AG04449 (cell line): Measurements from ENCODE around the gene EPB41L4B.

Experiments used
- CTCF ChIA-PET: fragments of 350-600 bp; formaldehyde crosslinking; extraction: SDS; loops from one replicate; lab custom pipeline; 2021; ENCODE audit warnings: antibody characterized with exemption; lab: Yijun Ruan, JAX
- POLR2A ChIA-PET: fragments of 400-600, 350-600 bp; formaldehyde crosslinking; extraction: SDS; loops from one replicate; lab custom pipeline; 2020; ENCODE audit warnings: antibody characterized with exemption, inconsistent platforms; lab: Yijun Ruan, JAX
- DNase-seq: peaks from one replicate; pipeline ENCODE4 v3.0.0-alpha.2; 2010; ENCODE audit warnings: low read depth, low spot score
- H3K4me3 ChIP-seq: 2 replicates; pipeline ENCODE4 v1.5.1; 2011; ENCODE audit warnings: low read depth, mild to moderate bottlenecking, control low read depth, low read length
- TF ChIP-seq, protein P1 (sequence below): IDR thresholded peaks from one replicate; pipeline ENCODE4 v1.5.1; 2011; ENCODE audit warnings: mild to moderate bottlenecking, moderate library complexity, low read length, control low read depth, inconsistent platforms; ENCODE audit not compliant: insufficient read depth; ENCODE audit errors: missing control alignments

The EPB41L4B gene

DNA sequence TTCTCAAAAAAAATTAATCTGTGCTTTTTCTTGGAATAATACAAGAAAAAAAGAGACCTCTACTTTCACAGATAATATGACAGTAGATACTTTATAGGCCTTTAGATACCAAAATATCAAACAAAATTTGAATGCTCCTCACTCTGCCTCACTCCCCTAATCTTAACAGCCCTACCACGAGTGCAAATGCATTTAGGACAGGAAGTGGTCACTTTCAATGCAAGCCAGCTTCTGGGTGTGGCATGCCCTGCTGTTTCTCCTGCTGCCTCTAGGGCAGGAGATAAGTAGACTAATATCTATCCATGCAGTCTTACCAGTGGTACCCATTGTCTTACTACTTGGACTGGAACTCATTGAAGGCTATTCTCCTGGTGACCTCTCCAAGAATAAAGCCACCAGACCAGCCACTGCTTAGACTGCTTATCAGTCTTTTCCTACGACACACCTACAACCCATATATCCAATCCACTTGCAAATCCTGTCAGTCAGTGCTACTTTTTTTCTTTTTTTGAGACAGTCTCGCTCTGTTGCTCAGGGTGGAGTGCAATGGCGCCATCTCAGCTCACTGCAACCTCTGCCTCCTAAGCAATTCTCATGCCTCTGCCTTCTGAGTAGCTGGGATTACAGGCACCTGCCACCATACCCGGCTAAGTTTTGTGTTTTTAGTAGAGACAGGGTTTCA is 176.8 kb downstream of the EPB41L4B start:
- ChIA-PET POLR2A (no interaction called here), CTCF (interaction anchor here (1.6 kb wide), 1 partner anchor 33 kb away, joined by 5 read pairs; no protein-coding TSS in a partner anchor)
- TF ChIP-seq, protein P1, sequence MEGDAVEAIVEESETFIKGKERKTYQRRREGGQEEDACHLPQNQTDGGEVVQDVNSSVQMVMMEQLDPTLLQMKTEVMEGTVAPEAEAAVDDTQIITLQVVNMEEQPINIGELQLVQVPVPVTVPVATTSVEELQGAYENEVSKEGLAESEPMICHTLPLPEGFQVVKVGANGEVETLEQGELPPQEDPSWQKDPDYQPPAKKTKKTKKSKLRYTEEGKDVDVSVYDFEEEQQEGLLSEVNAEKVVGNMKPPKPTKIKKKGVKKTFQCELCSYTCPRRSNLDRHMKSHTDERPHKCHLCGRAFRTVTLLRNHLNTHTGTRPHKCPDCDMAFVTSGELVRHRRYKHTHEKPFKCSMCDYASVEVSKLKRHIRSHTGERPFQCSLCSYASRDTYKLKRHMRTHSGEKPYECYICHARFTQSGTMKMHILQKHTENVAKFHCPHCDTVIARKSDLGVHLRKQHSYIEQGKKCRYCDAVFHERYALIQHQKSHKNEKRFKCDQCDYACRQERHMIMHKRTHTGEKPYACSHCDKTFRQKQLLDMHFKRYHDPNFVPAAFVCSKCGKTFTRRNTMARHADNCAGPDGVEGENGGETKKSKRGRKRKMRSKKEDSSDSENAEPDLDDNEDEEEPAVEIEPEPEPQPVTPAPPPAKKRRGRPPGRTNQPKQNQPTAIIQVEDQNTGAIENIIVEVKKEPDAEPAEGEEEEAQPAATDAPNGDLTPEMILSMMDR, result peak; percentile 14
- no peak overlapping the region for H3K4me3 ChIP-seq
- no peak for DNase-seq

DNA sequence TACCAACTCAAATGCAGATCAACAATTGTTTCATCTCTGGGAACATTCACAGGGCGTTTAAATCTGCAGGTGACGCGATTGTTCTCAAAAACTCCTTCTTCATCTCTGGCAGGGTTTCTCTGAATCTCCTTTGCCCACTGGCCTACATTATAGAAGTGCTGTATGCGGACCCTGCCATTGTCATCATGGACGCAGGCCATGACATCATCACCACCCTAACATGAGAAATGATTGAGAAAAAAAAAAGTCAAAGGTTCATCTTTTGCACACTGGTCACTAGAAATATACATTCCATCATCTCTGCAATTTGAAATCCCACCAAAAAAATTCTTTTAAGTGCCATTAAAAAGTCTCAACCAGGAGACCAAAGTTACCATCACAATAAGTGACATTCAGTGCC is 179.5 kb downstream of the EPB41L4B start:
- CTCF ChIA-PET, result no interaction called here
- POLR2A ChIA-PET, result no interaction called here
- no peak for DNase-seq
- TF ChIP-seq, protein P1, result no peak
- no peak overlapping the region for H3K4me3 ChIP-seq

DNA sequence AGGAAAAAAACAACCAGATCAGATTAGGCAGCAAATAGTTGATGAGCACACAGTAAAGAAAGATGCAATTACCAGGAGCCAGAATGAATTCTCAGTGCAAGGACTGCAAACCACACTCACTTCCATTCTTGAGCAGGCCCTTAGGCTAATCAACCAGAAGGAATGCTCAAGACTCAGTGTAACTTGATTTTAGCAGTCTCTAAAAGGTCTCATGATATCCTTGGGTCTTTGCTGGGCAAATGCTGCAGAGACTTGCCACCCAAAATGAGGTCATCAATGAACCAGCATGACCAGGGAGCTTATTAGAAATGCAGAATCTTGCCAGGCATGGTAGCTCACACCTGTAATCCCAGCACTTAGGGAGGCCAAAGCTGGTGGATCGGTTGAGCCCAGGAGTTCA is 181.0 kb downstream of the EPB41L4B start:
- TF ChIP-seq, protein P1, result no peak
- DNase-seq, result no peak
- ChIA-PET POLR2A (no interaction called here), CTCF (no interaction called here)
- H3K4me3 ChIP-seq, result no peak overlapping the region

DNA sequence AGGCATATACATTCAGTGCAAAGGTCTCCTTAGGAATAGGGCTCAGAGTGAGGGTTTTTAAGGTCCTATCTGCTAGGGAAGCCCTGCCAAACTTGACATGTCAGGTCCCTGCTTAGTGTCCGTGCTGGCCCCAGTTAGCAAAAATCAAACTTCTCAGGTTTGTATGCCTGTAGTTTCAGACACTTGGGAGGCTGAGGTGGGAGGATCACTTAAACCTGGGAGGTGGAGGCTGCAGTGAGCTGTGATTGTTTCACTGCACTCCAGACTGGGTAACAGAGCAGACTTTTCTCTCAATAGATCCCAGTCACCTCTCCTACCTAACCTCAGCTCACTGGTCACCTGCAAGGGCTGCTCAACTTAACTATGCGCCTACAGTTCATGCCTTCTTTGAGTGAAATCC is 182.4 kb downstream of the EPB41L4B start:
- ChIA-PET CTCF (no interaction called here), POLR2A (no interaction called here)
- TF ChIP-seq, protein P1, result no peak
- H3K4me3 ChIP-seq, result no peak overlapping the region
- no peak for DNase-seq

DNA sequence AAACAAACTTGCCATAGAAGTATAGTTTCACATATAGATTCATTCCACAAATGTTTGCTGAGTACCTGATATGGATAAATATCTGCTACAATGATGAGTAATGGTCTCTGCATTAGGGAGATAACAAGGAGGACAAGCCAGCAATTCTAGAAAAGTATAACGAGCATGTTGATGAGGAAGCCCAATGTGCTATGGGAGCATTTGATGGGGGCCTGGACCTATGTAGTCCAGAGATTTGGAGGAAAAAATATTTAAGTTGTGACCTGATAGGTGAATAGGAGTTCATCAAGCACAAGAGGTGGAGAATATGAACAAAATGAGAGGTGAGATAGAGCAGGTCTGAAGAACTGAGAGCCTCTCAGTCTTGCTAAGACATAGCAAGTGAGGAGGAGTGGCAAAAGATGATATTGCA is 186.7 kb downstream of the EPB41L4B start:
- no peak for DNase-seq
- ChIA-PET CTCF (no interaction called here), POLR2A (no interaction called here)
- TF ChIP-seq, protein P1, result no peak
- no peak overlapping the region for H3K4me3 ChIP-seq

DNA sequence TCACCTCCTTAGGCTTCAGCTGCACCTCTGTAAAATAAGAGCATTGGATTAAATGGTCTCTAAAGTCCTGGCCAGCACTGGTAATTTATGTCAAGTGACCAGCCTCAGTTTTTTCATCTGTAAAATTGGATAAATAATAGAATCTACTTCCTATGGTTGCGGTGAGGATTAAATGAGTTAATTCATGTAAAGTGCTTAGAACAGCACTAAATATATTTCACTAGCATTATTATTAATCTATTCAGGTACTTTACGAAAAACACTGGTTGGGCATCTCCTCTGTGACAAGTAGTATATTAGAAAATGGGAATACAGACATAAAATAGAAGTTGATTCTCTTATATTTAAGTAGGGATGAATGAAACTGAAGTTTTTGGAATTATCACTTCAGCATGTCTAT is 187.3 kb downstream of the EPB41L4B start:
- DNase-seq, result no peak
- H3K4me3 ChIP-seq, result no peak overlapping the region
- TF ChIP-seq, protein P1, result no peak
- ChIA-PET POLR2A (no interaction called here), CTCF (no interaction called here)
